IMR-90 (cell line): ENCODE data around the gene OR1S1. TPM values are rescaled to one million over a fixed set of nuclear protein-coding genes. Genes with fewer than 3 reads are reported as not detected.
A peak's percentile ranks its signal among the peaks of the same experiment; 100 is the strongest.
"Not testable (repeated sequence)": the region's sequence is repeated elsewhere in the genome, so short reads cannot be mapped to it uniquely, and the experiment has no call there.

Experiments used
- ATAC-seq: fragments of 200-7000 bp; cut with Tn5 transposase; 2 replicates; pipeline ENCODE4 v1.9.1; 2020; ENCODE audit warnings: low read depth, mild to moderate bottlenecking, moderate library complexity
- Bru-seq: library from RNA; stranded (reverse); fragments of 400-500 nt; gene quantifications from one replicate; lab custom pipeline; 2021; lab: Mats Ljungman, UMichigan
- BruChase-seq, 2 experiments: library from RNA; stranded (reverse); fragments of 400-500 nt; gene quantifications; one replicate each; lab custom pipeline; 2021; lab: Mats Ljungman, UMichigan
- BruUV-seq: library from RNA; stranded (reverse); fragments of 400-500 nt; replicated peaks from 2 replicates; lab custom pipeline; 2021; lab: Mats Ljungman, UMichigan
- CTCF ChIA-PET: fragments of 300-600 bp; formaldehyde crosslinking; extraction: SDS; loops from one replicate; lab custom pipeline; 2021; ENCODE audit warnings: antibody characterized with exemption; lab: Yijun Ruan, JAX
- POLR2A ChIA-PET: fragments of 300-600 bp; sonication (Branson Sonifier 250); formaldehyde crosslinking; loops from one replicate; lab custom pipeline; 2022; ENCODE audit warnings: antibody characterized with exemption; ENCODE audit not compliant: unreplicated experiment; lab: Charles Lee
- DNase-seq: peaks from one replicate; pipeline ENCODE4 v3.0.0; 2013
- H2AFZ ChIP-seq: replicated peaks from 2 replicates; pipeline ENCODE3; 2013; ENCODE audit warnings: low read length, mild to moderate bottlenecking; ENCODE audit not compliant: poor library complexity
- H2AK5ac ChIP-seq: 2 replicates; pipeline ENCODE4 v1.6.1; 2013; ENCODE audit warnings: low read depth, low read length, inconsistent platforms
- H2AK9ac ChIP-seq: replicated peaks from 2 replicates; pipeline ENCODE3; 2013; ENCODE audit warnings: mild to moderate bottlenecking, low read depth, low read length, moderate library complexity; ENCODE audit not compliant: poor library complexity
- H2BK120ac ChIP-seq: 2 replicates; pipeline ENCODE4 v1.6.1; 2013; ENCODE audit warnings: low read depth, low read length, inconsistent platforms
- H2BK15ac ChIP-seq: 3 replicates; pipeline ENCODE4 v1.6.1; 2013; ENCODE audit warnings: low read depth, low read length, inconsistent platforms
- H2BK20ac ChIP-seq: 2 replicates; pipeline ENCODE4 v1.6.1; 2013; ENCODE audit warnings: low read depth, mild to moderate bottlenecking, inconsistent platforms, low read length, moderate library complexity
- H2BK5ac ChIP-seq: 2 replicates; pipeline ENCODE4 v1.6.1; 2013; ENCODE audit warnings: mild to moderate bottlenecking, low read depth, low read length, inconsistent platforms; ENCODE audit not compliant: poor library complexity, severe bottlenecking
- H3K14ac ChIP-seq: replicated peaks from 2 replicates; pipeline ENCODE4 v1.6.1; 2013; ENCODE audit warnings: low read depth, low read length, inconsistent platforms
- H3K18ac ChIP-seq: 2 replicates; pipeline ENCODE4 v1.6.1; 2013; ENCODE audit warnings: low read depth, low read length, control low read depth
- H3K23ac ChIP-seq: 2 replicates; pipeline ENCODE4 v1.6.1; 2013; ENCODE audit warnings: low read depth, low read length, inconsistent platforms
- H3K27ac ChIP-seq: 2 replicates; pipeline ENCODE4 v1.5.1; 2013; ENCODE audit warnings: mild to moderate bottlenecking, control low read depth, low read length; ENCODE audit not compliant: insufficient read depth
- H3K27me3 ChIP-seq: 2 replicates; pipeline ENCODE4 v1.6.1; 2013; ENCODE audit warnings: low read length; ENCODE audit not compliant: control insufficient read depth, insufficient read depth
- H3K36me3 ChIP-seq: 2 replicates; pipeline ENCODE4 v1.6.1; 2013; ENCODE audit warnings: low read length, mixed read lengths; ENCODE audit not compliant: control insufficient read depth, insufficient read depth
- H3K4ac ChIP-seq: 2 replicates; pipeline ENCODE4 v1.6.1; 2013; ENCODE audit warnings: low read depth, low read length, inconsistent platforms
- H3K4me1 ChIP-seq: 2 replicates; pipeline ENCODE4 v1.6.1; 2013; ENCODE audit warnings: low read length, mixed read lengths; ENCODE audit not compliant: control insufficient read depth, insufficient read depth
- H3K4me2 ChIP-seq: 2 replicates; pipeline ENCODE4 v1.6.1; 2013; ENCODE audit warnings: low read depth, mild to moderate bottlenecking, control low read depth, low read length, moderate library complexity
- H3K4me3 ChIP-seq: 2 replicates; pipeline ENCODE4 v1.5.1; 2013; ENCODE audit warnings: low read depth, mild to moderate bottlenecking, control low read depth, low read length, moderate library complexity; ENCODE audit not compliant: insufficient read depth
- H3K56ac ChIP-seq: 2 replicates; pipeline ENCODE4 v1.6.1; 2013; ENCODE audit warnings: low read length, inconsistent platforms; ENCODE audit not compliant: insufficient read depth; ENCODE audit errors: extremely low read depth
- H3K79me1 ChIP-seq, 2 experiments: 2 replicates each; pipeline ENCODE4 v1.6.1; 2013; ENCODE audit warnings: low read length in 2 of 2, inconsistent platforms in 1 of 2, low read depth in 1 of 2
- H3K9ac ChIP-seq: 2 replicates; pipeline ENCODE4 v1.6.1; 2013; ENCODE audit warnings: low read depth, low read length, control low read depth
- H3K9me1 ChIP-seq: 2 replicates; pipeline ENCODE4 v1.6.1; 2013; ENCODE audit warnings: low read length, inconsistent platforms; ENCODE audit not compliant: insufficient read depth
- H3K9me3 ChIP-seq: 2 replicates; pipeline ENCODE4 v1.6.1; 2013; ENCODE audit warnings: low read length; ENCODE audit not compliant: control insufficient read depth, insufficient read depth
- H4K20me1 ChIP-seq: 2 replicates; pipeline ENCODE4 v1.6.1; 2013; ENCODE audit warnings: low read length, inconsistent platforms; ENCODE audit not compliant: insufficient read depth
- H4K5ac ChIP-seq: 2 replicates; pipeline ENCODE4 v1.6.1; 2013; ENCODE audit warnings: mild to moderate bottlenecking, low read depth, low read length, control low read depth
- H4K8ac ChIP-seq, 2 experiments: 2 replicates each; pipeline ENCODE4 v1.6.1; 2013; ENCODE audit warnings: low read depth in 2 of 2, low read length in 2 of 2, control low read depth in 1 of 2, inconsistent platforms in 1 of 2
- H4K91ac ChIP-seq: 2 replicates; pipeline ENCODE4 v1.6.1; 2013; ENCODE audit warnings: low read depth, low read length, inconsistent platforms; ENCODE audit not compliant: insufficient read depth
- WGBS, 2 experiments: methylation state at CpG; one replicate each; pipeline versions ENCODE4 v1.1.5 to v1.1.7; 2013; ENCODE audit warnings: missing lambda C conversion rate in 2 of 2; ENCODE audit not compliant: insufficient read length in 1 of 2; ENCODE audit errors: extremely low coverage in 2 of 2; 5-methylcytosine and 5-hydroxymethylcytosine counted together
- dilution Hi-C: fragments of 300-500 bp; cut with HindIII; formaldehyde crosslinking; loops from one replicate; pipeline ENCODE4 v1.14.3; 2018; ENCODE audit warnings: low sequenced_read_pairs; ENCODE audit not compliant: unreplicated experiment
- in situ Hi-C: fragments of 300-500 bp; cut with MboI; formaldehyde crosslinking; loops from 3 replicates; pipeline ENCODE4 v1.14.3; 2019; ENCODE audit warnings: low sequenced_read_pairs, inconsistent platforms, mixed read lengths
- intact Hi-C: fragments of 100-400 bp; cut with micrococcal nuclease; formaldehyde crosslinking; loops from 2 replicates; pipeline ENCODE4 v1.10.0; 2022
- long read RNA-seq: library from polyadenylated mRNA; unstranded; transcript quantifications from one replicate; pipeline ENCODE4 v2.0.0, GENCODE V29; 2021; ENCODE audit not compliant: unreplicated experiment
- polyA plus RNA-seq, 3 experiments: library from polyadenylated mRNA; depleted of rRNA; stranded (reverse); fragments of >200 nt; gene quantifications; 2 replicates each; pipeline ENCODE4 v1.2.3, GENCODE V29; 2012; ENCODE audit warnings: low replicate concordance in 1 of 3
- total RNA-seq: library from RNA; depleted of rRNA; stranded (reverse); fragments of >200 nt; gene quantifications from 2 replicates; pipeline ENCODE4 v1.2.3, GENCODE V29; 2012; rRNA removed

The OR1S1 gene
- total RNA-seq (not detected in 2 replicates), polyA plus RNA-seq (2012; rRNA removed) (not detected in 2 replicates), Bru-seq, nascent RNA (not detected), BruChase-seq, experiment 1, labeled RNA remaining after a 6-hour chase (percentile 13 among the genes with signal in this experiment), BruChase-seq, experiment 2, labeled RNA remaining after a 2-hour chase (not detected)
- not detected in 2 replicates for polyA plus RNA-seq (2012; cell fraction: cytosol; rRNA removed)
- not detected in 2 replicates for polyA plus RNA-seq (2012; cell fraction: nucleus; rRNA removed; ENCODE audit: low replicate concordance)
- long read RNA-seq = 0 reads

GRCh38 chr11:58212420-58212819 is at the start of gene OR1S1:
Gene OR1S1 (plus strand): TSS chr11:58212720.
- H4K20me1 ChIP-seq, ATAC-seq, H3K4me1 ChIP-seq, H3K4me2 ChIP-seq, H3K36me3 ChIP-seq, H2BK5ac ChIP-seq, H3K18ac ChIP-seq, H3K9me3 ChIP-seq, H4K5ac ChIP-seq, H4K8ac ChIP-seq, H3K9ac ChIP-seq, DNase-seq, H3K56ac ChIP-seq, H2BK120ac ChIP-seq, H4K91ac ChIP-seq, H3K4me3 ChIP-seq, H2BK15ac ChIP-seq, H3K79me1 ChIP-seq, POLR2A ChIA-PET, H3K4ac ChIP-seq, H2AK5ac ChIP-seq, H3K27ac ChIP-seq, in situ Hi-C loops, dilution Hi-C loops, H2BK20ac ChIP-seq, BruUV-seq, H3K27me3 ChIP-seq, H3K9me1 ChIP-seq, H3K14ac ChIP-seq, H3K23ac ChIP-seq, intact Hi-C loops, CTCF ChIA-PET, H2AK9ac ChIP-seq, H2AFZ ChIP-seq: not testable (repeated sequence)
- WGBS, 2 experiments = no CpG with 5 or more reads among the region's 2 CpGs
